Measurements from ENCODE around the gene GPR87. TPM values are rescaled to one million over a fixed set of nuclear protein-coding genes. Genes with fewer than 3 reads are reported as not detected.

GPR87 gene
- polyA plus RNA-seq, 4 donors = 0.11 to 0.40 (median 0.18) TPM; not detected in 1

GRCh38 chr3:151285940-151286339, 30.7 kb downstream of the GPR87 start:
- no peak for DNase-seq (ENCODE audit: low read depth in 4 of 4, low spot score in 3 of 4)

- peak in 2 of 4 donors; percentile 26 to 33 for DNase-seq (ENCODE audit: low read depth in 4 of 4, low spot score in 3 of 4)
Measured at GRCh38 chr3:151283907-151284461, 32.6 kb downstream of the GPR87 start.

GRCh38 chr3:151283387-151283786, 33.2 kb downstream of the GPR87 start:
- DNase-seq (ENCODE audit: low read depth in 4 of 4, low spot score in 3 of 4) = no peak

GRCh38 chr3:151282921-151283320, 33.7 kb downstream of the GPR87 start:
- DNase-seq (ENCODE audit: low read depth in 4 of 4, low spot score in 3 of 4) = peak; percentile 22 to 45 (median 30)

GRCh38 chr3:151281671-151282324, 34.8 kb downstream of the GPR87 start:
- no peak for DNase-seq (ENCODE audit: low read depth in 4 of 4, low spot score in 3 of 4)

GRCh38 chr3:151278230-151278629, 38.4 kb downstream of the GPR87 start, which contains the start of gene P2RY14:
P2RY14 (minus strand) TSS chr3:151278542; CDS start chr3:151214316, 64,226 bp downstream.
- DNase-seq (ENCODE audit: low read depth in 4 of 4, low spot score in 3 of 4) = no peak

- DNase-seq (ENCODE audit: low read depth in 4 of 4, low spot score in 3 of 4) = no peak
Measured at GRCh38 chr3:151276687-151277042, 40.0 kb downstream of the GPR87 start.

GRCh38 chr3:151276038-151276686, 40.5 kb downstream of the GPR87 start:
- DNase-seq (ENCODE audit: low read depth in 4 of 4, low spot score in 3 of 4) = no peak

GRCh38 chr3:151275091-151275490, 41.5 kb downstream of the GPR87 start:
- no peak for DNase-seq (ENCODE audit: low read depth in 4 of 4, low spot score in 3 of 4)

- no peak for DNase-seq (ENCODE audit: low read depth in 4 of 4, low spot score in 3 of 4)
Measured at GRCh38 chr3:151269631-151270030, 47.0 kb downstream of the GPR87 start.

- no peak for DNase-seq (ENCODE audit: low read depth in 4 of 4, low spot score in 3 of 4)
Measured at GRCh38 chr3:151268267-151269235, 48.1 kb downstream of the GPR87 start.

GRCh38 chr3:151267066-151267465, 49.6 kb downstream of the GPR87 start:
- DNase-seq (ENCODE audit: low read depth in 4 of 4, low spot score in 3 of 4) = no peak

GRCh38 chr3:151265866-151266265, 50.8 kb downstream of the GPR87 start:
- DNase-seq (ENCODE audit: low read depth in 4 of 4, low spot score in 3 of 4) = no peak

GRCh38 chr3:151265166-151265565, 51.5 kb downstream of the GPR87 start:
- no peak for DNase-seq (ENCODE audit: low read depth in 4 of 4, low spot score in 3 of 4)

GRCh38 chr3:151264605-151265004, 52.0 kb downstream of the GPR87 start:
- no peak for DNase-seq (ENCODE audit: low read depth in 4 of 4, low spot score in 3 of 4)

- no peak for DNase-seq (ENCODE audit: low read depth in 4 of 4, low spot score in 3 of 4)
Measured at GRCh38 chr3:151262871-151263525, 53.6 kb downstream of the GPR87 start.

- no peak for DNase-seq (ENCODE audit: low read depth in 4 of 4, low spot score in 3 of 4)
Measured at GRCh38 chr3:151259664-151260063, 57.0 kb downstream of the GPR87 start.

- no peak for DNase-seq (ENCODE audit: low read depth in 4 of 4, low spot score in 3 of 4)
Measured at GRCh38 chr3:151256749-151257148, 59.9 kb downstream of the GPR87 start.

GRCh38 chr3:151248772-151249337, 67.8 kb downstream of the GPR87 start:
- DNase-seq (ENCODE audit: low read depth in 4 of 4, low spot score in 3 of 4) = no peak

All from right renal pelvis (tissue), 4 donors.